ENCODE data around the gene COL4A1.

COL4A1 gene

GRCh38 chr13:110272651-110273050 lies 34.3 kb downstream of the COL4A1 start:
- DNase-seq, result no peak

- DNase-seq, result no peak
These were observed 34.7 kb downstream of the COL4A1 start for GRCh38 chr13:110272227-110272626.

DNA sequence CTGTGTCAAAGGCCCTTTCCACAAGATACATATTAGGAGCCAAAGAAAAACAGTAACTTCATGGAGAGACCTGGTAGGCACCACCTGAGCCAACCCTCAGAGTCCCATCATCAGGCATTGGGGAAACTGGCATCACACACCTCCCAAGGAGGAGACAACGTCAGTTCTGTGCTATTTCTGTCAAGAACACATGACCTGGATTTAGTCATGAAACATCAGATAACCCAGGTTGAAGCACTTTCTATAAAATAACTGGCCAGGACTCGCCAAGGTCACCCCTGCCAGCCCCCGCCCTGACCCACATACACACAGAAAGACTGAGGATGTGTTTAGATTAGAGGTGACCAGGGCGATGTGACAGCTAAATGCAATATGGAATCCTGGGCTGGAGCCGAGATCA lies 35.6 kb downstream of the COL4A1 start:
- no peak for DNase-seq

DNA sequence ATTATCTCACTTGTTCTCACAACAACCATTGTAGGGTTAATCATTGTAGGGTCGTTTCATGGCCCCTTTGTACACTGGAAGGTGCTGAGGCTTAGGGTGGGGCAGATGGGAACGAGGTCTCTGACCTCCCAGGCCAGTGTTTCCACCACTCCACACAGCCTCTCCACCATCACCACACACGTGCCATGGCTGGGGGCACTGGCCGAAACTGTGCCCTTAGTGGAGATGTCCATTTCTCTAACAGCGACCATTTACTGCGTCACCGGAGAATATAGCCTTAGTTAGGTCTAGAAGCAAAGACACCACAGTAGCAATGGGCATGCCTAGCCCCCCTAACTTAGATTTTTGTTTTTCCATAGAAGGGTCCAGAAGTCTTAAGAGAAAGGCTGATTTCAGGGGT lies 36.5 kb downstream of the COL4A1 start:
- no peak for DNase-seq

DNA sequence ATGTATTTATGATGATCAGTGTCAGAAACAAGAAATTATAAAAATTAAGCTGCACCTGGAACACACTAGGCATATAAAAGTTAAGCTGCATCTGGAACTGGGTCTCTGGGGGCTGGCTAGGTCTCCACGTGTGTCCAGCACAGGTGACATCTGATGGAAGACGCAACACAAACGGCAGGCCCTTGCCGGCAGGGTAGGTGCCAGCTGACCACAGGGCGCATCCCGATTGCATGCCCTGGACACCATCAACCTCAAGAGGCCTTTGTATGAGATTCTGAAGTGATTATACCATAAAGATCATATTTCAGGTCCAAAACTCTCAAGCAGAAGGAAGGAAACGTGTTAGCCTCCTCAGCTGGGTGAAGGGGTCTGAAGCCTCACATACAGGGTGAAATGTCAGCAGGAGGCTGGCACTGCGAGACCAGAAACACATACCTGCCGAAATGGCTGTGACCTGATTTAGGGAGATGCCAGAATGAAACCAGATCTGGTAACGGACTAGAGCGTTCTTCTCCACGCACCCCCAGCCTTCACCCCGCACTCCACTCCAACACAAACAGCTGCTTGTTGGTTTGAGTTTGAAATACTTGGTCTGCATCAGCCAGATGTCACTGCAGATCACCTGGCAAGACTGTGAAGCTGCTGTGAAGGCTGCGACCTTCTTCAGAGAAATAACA lies 37.3 kb downstream of the COL4A1 start:
- no peak for DNase-seq

- DNase-seq, result no peak
These were observed 38.3 kb downstream of the COL4A1 start for GRCh38 chr13:110268576-110269185.

GRCh38 chr13:110268061-110268460 lies 38.9 kb downstream of the COL4A1 start:
- DNase-seq, result no peak

DNA sequence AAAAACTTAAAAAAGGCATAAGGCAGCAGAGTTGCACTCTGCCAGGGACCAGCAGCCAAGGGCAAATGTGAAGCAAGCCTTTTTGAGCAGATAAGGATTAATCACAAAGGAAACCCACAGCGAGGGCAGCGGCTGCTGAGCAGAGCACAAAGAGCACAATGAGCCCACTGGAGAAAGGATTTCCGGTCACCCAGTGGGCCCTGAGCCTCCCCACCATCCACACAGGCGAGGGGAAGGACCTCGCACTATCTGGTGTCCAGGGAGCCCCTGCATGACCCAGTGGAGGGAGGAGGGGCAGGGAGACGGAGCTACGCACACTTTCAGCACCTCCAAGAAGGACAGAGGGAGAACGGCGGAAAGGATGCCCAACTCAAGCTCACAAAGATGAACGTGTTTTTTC lies 40.0 kb downstream of the COL4A1 start:
- DNase-seq, result no peak

- no peak for DNase-seq
These were observed 40.5 kb downstream of the COL4A1 start for GRCh38 chr13:110266431-110266809.

DNA sequence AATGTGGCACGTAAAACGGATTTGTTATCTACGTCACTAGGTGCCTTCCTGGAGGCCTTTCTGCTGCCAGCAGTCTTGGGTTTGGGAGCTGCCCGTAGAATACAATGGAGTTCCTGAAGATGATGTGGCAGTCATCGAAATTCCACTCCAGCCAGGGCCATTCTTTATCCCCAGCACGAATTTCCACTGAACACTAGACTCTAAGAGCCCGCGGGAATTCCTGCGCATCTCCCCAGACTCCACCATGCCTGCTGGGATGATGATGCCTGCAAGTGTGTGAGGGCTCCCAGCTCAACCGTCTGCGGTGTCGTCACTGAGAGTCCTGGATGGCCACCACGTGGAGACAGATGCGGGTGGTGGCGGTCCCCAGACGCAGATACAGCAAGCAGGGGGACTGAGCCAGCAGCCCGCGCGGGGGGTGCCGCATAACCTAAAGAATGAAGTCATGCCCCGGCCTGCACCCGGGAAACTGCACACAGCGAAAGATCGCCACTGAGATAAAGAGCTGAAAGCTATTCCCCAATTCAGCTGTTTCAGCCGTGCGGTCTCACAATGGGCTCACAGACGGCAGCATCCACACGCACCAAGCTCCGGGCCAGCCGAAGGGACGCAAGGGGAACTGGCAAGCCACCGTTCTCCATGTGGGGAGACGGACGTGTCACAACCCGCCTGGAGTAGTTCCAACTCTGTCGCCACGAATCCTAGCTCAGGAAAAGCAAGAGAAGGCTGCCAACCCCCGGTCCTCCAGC lies 41.1 kb downstream of the COL4A1 start:
- DNase-seq, result no peak

DNA sequence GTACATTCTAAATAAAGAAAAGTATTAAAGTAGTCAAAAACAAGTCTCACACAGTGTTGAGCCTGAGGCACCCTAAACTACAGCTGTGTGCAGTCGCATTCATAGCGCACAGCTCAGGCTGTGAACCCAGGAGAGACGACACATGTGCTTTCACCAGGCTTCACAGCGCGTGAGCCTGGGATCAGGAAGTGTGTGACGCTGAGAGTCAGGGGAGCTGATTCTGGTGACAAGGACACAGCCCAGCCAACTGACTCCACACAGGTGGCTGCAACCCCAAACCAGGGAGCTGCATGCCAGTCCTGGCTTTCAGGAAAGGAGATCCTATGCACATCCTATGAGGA lies 41.6 kb downstream of the COL4A1 start:
- no peak for DNase-seq

DNA sequence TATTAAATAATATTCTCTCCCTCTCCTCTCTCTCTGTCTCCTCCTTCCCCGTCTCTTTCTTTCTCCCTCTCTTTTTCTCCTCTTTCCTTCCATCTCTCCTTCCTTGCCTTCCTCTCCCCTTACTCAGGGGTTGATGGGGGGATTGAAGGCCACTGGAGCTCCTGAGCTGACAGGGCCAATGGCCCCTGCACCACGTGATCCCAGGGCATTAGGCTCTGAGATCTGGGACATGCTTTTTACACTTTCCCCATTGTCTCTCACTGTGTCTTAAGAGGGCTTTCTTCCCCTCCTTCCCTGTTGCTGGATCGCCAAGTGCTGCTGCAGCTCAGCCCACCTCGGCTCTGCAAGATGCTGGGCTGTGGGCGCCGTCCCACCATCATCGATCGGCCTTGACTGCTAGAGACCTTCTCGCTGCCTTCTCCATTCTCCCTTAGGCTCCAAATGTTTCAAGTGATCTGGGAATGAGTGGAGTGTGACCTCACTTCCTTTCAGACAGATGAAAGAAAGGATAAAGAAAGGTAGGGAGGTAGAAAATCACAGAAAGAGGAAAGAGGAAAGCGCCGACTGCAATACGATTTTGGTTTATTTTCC lies 42.2 kb downstream of the COL4A1 start:
- no peak for DNase-seq

- no peak for DNase-seq
These were observed 43.1 kb downstream of the COL4A1 start for GRCh38 chr13:110263888-110264287.

GRCh38 chr13:110263404-110263803 lies 43.6 kb downstream of the COL4A1 start:
- no peak for DNase-seq

- DNase-seq, result no peak
These were observed 44.3 kb downstream of the COL4A1 start for GRCh38 chr13:110262508-110263291.

DNA sequence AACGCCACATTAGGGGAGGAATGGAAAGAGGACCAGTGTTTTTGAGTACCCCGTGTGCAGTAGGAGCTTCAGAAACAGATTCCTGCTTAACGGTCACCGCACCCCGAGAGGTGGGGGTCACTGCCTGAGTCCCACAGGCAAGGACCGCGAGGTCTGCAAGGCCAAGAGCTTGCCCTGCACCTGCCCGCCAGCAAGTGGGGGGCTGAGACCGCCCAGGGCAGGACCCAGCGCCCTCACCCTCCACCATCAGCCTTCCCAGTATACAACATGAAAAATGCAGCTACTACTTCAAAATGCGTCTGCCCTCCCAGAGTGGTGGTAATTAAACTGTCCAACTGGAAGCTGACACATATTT lies 44.9 kb downstream of the COL4A1 start:
- DNase-seq, result no peak

GRCh38 chr13:110261166-110262081 lies 45.5 kb downstream of the COL4A1 start:
- DNase-seq, result no peak

GRCh38 chr13:110259651-110260050 lies 47.3 kb downstream of the COL4A1 start:
- no peak for DNase-seq

- no peak for DNase-seq
These were observed 47.9 kb downstream of the COL4A1 start for GRCh38 chr13:110258876-110259631.

- no peak for DNase-seq
These were observed 49.5 kb downstream of the COL4A1 start for GRCh38 chr13:110257408-110257807.

All from NCI-H1930 (cell line).